GM23338 (cell line): Measurements from ENCODE around the gene ZC3H13.

Source experiments
- CTCF ChIP-seq, 2 experiments: fragments of 200-600 bp in 1 of 2; sonication (generic) in 1 of 2; conservative IDR thresholded peaks; 2 replicates each; pipeline versions ENCODE4 v1.5.1 to v1.6.1; 2016 to 2017; ENCODE audit warnings: antibody characterized with exemption in 2 of 2, low read depth in 2 of 2, mild to moderate bottlenecking in 2 of 2, moderate library complexity in 1 of 2
- POLR2AphosphoS5 ChIP-seq: IDR thresholded peaks from 2 replicates; pipeline ENCODE4 v1.6.1; 2016; ENCODE audit warnings: antibody characterized with exemption, low read depth

GRCh38 chr13:46102255-46102605, 49.7 kb upstream of the ZC3H13 start:
- no peak for TF ChIP-seq CTCF (conservative IDR thresholded peaks at IDR 0.05; ENCODE audit: low read depth in 2 of 2)
- TF ChIP-seq POLR2AphosphoS5, result no peak
